K562 (cell line): ENCODE results near the gene RUNX3. TPM values are rescaled to one million over a fixed set of nuclear protein-coding genes. Genes with fewer than 3 reads are reported as not detected.

Experiments used
- ATAC-seq: fragments of 200-7000 bp; cut with Tn5 transposase; 3 replicates; pipeline ENCODE4 v1.9.1; 2020; ENCODE audit warnings: moderate library complexity
- BruUV-seq: library from RNA; stranded (reverse); fragments of 400-500 nt; replicated peaks from 2 replicates; lab custom pipeline; 2021; lab: Mats Ljungman, UMichigan
- CTCF ChIA-PET: fragments of 300-600 bp; formaldehyde crosslinking; extraction: SDS; loops from one replicate; lab custom pipeline; 2021; ENCODE audit warnings: low intra/inter-chr PET ratio; lab: Yijun Ruan, JAX
- POLR2A ChIA-PET: fragments of 300-600, 350-650 bp; sonication (Branson Sonifier 250); formaldehyde crosslinking; extraction: SDS; loops from one replicate; lab custom pipeline; 2021; ENCODE audit warnings: antibody characterized with exemption, inconsistent platforms; lab: Yijun Ruan, JAX
- DNase-seq, 4 experiments: peaks; one replicate each; pipeline versions ENCODE4 v3.0.0 to v3.0.0-alpha.2; 2011 to 2018; ENCODE audit warnings: low spot score in 3 of 4, mixed read lengths in 3 of 4; ENCODE audit errors: extremely low read depth in 1 of 4
- FAIRE-seq: peaks from 2 replicates; lab custom pipeline; 2011; peaks lifted over from hg19 to GRCh38; lab: Jason Lieb, UNC
- H2AFZ ChIP-seq: 2 replicates; pipeline ENCODE4 v1.6.0; 2011; ENCODE audit warnings: low read depth, low read length, control low read depth, inconsistent platforms
- H3K27ac ChIP-seq: fragments of 200-600 bp; 3 replicates; pipeline ENCODE4 v1.8.0; 2011; ENCODE audit warnings: low read depth, mild to moderate bottlenecking, control low read depth, inconsistent platforms, low read length, moderate library complexity, mixed read lengths; ENCODE audit errors: extremely low read depth
- H3K27me3 ChIP-seq, 2 experiments: fragments of 300-600 bp in 1 of 2; 2 replicates in 1 of 2; 3 replicates in 1 of 2; pipeline versions ENCODE4 v1.6.0 to v1.8.0; 2011; ENCODE audit warnings: inconsistent platforms in 2 of 2, low read length in 2 of 2, mild to moderate bottlenecking in 1 of 2, mixed read lengths in 1 of 2, moderate library complexity in 1 of 2; ENCODE audit not compliant: control insufficient read depth in 2 of 2, insufficient read depth in 2 of 2
- H3K36me3 ChIP-seq: fragments of 300-600 bp; 3 replicates; pipeline ENCODE4 v1.8.0; 2011; ENCODE audit warnings: mild to moderate bottlenecking, low read length, inconsistent platforms; ENCODE audit not compliant: control insufficient read depth, insufficient read depth
- H3K4me1 ChIP-seq, 2 experiments: fragments of 200-600 bp in 1 of 2; replicated peaks in 1 of 2; 2 replicates in 1 of 2; 3 replicates in 1 of 2; pipeline versions ENCODE4 v1.5.1 to v1.8.0; 2011; ENCODE audit warnings: inconsistent platforms in 2 of 2, low read length in 2 of 2, mild to moderate bottlenecking in 1 of 2, mixed read lengths in 1 of 2, moderate library complexity in 1 of 2; ENCODE audit not compliant: control insufficient read depth in 2 of 2, insufficient read depth in 2 of 2
- H3K4me2 ChIP-seq: 2 replicates; pipeline ENCODE4 v1.6.1; 2011; ENCODE audit warnings: low read length, control low read depth, inconsistent platforms, mixed read lengths; ENCODE audit not compliant: insufficient read depth
- H3K4me3 ChIP-seq: fragments of 200-600 bp; sonication (generic), shearing (Covaris generic); 2 replicates; pipeline ENCODE4 v1.5.1; 2016; ENCODE audit warnings: control low read depth, inconsistent platforms
- H3K79me2 ChIP-seq: fragments of 200-600 bp; 3 replicates; pipeline ENCODE4 v1.8.0; 2011; ENCODE audit warnings: low read length, inconsistent platforms; ENCODE audit not compliant: control insufficient read depth, insufficient read depth
- H3K9ac ChIP-seq, 2 experiments: 2 replicates each; pipeline versions ENCODE4 v1.6.0 to v1.6.1; 2011; ENCODE audit warnings: low read depth in 2 of 2, low read length in 2 of 2, control low read depth in 1 of 2, inconsistent platforms in 1 of 2, mild to moderate bottlenecking in 1 of 2, mixed read lengths in 1 of 2; ENCODE audit not compliant: insufficient read depth in 1 of 2
- H3K9me1 ChIP-seq: one replicate; pipeline ENCODE4 v1.6.0; 2011; ENCODE audit warnings: inconsistent platforms, mild to moderate bottlenecking, low read length, moderate library complexity; ENCODE audit not compliant: control insufficient read depth, insufficient read depth
- H3K9me3 ChIP-seq: replicated peaks from 2 replicates; pipeline ENCODE4 v1.5.1; 2011; ENCODE audit warnings: low read depth, low read length, inconsistent platforms; ENCODE audit not compliant: control insufficient read depth, insufficient read depth
- H4K20me1 ChIP-seq: replicated peaks from 2 replicates; pipeline ENCODE4 v1.6.1; 2011; ENCODE audit warnings: low read length, inconsistent platforms, mixed read lengths; ENCODE audit not compliant: control insufficient read depth, insufficient read depth
- CHCHD3 ChIP-seq: fragments of 250-450 bp; sonication (Bioruptor Pico); IDR thresholded peaks from 2 replicates; pipeline ENCODE4 v2.1.2; 2022; ENCODE audit warnings: mild to moderate bottlenecking
- CHD2 ChIP-seq: IDR thresholded peaks from 2 replicates; pipeline ENCODE4 v1.6.1; 2011; ENCODE audit warnings: low read depth, low read length
- DDX20 ChIP-seq: fragments of 450-650 bp; IDR thresholded peaks from 2 replicates; pipeline ENCODE4 v1.6.1; 2016; ENCODE audit warnings: missing genetic modification characterization, low read depth, mild to moderate bottlenecking, missing compliant biosample characterization, moderate library complexity
- LCOR ChIP-seq: sonication (generic); formaldehyde crosslinking; IDR thresholded peaks from 2 replicates; pipeline ENCODE4 v1.8.0; 2022; ENCODE audit warnings: mild to moderate bottlenecking, missing genetic modification reagents
- POLR2G ChIP-seq: fragments of 200-400 bp; formaldehyde crosslinking; IDR thresholded peaks from 2 replicates; pipeline ENCODE4 v1.6.1; 2017; ENCODE audit warnings: low read depth, mild to moderate bottlenecking, antibody characterized with exemption, low read length, moderate library complexity
- SNIP1 ChIP-seq: fragments of 450-650 bp; IDR thresholded peaks from 2 replicates; pipeline ENCODE4 v1.7.1; 2017; ENCODE audit warnings: low read depth, mild to moderate bottlenecking
- SUPT5H ChIP-seq: fragments of 450-650 bp; IDR thresholded peaks from 2 replicates; pipeline ENCODE4 v1.6.1; 2016
- TAF15 ChIP-seq: fragments of 200-400 bp; formaldehyde crosslinking; IDR thresholded peaks from 2 replicates; pipeline ENCODE4 v1.6.1; 2017; ENCODE audit warnings: mild to moderate bottlenecking, low read depth, low read length, moderate library complexity
- TSC22D4 ChIP-seq: fragments of 450-650 bp; IDR thresholded peaks from 2 replicates; pipeline ENCODE4 v1.6.1; 2016; ENCODE audit warnings: missing genetic modification characterization, missing biosample characterization, control low read depth
- ZNF717 ChIP-seq: fragments of 250-450 bp; sonication (Bioruptor Pico); IDR thresholded peaks from 2 replicates; pipeline ENCODE4 v1.5.0; 2021
- WGBS: fragments of 100-300 bp; shearing (Covaris generic); methylation state at CpG from one replicate; pipeline ENCODE4 v1.1.6; 2016; ENCODE audit warnings: low coverage, mixed read lengths; ENCODE audit not compliant: insufficient coverage; ENCODE audit errors: missing lambda C conversion rate; 5-methylcytosine and 5-hydroxymethylcytosine counted together
- in situ Hi-C: fragments of 300-500 bp; cut with MboI; formaldehyde crosslinking; loops from 4 replicates; pipeline ENCODE4 v1.15.0; 2018; ENCODE audit warnings: inconsistent platforms, mixed read lengths
- intact Hi-C: fragments of 100-400 bp; cut with micrococcal nuclease; formaldehyde crosslinking; loops from 2 replicates; pipeline ENCODE4 v1.14.2; 2022
- polyA plus RNA-seq, 8 experiments: library from polyadenylated mRNA; depleted of rRNA in 4 of 8; stranded (reverse) in 5 of 8; unstranded in 3 of 8; fragments of >200 nt; fragmentation: Nextera tagmentation in 2 of 8; fragmentation: Illumina TruSeq in 1 of 8; extraction: Ambion mirVana in 2 of 8; extraction: Trizol in 1 of 8; gene quantifications; 2 replicates each; pipeline versions ENCODE4 v1.2.1 to v1.2.3, GENCODE V29; 2011 to 2014; ENCODE audit warnings: inconsistent platforms in 1 of 8, missing spikeins in 1 of 8
- total RNA-seq, 7 experiments: library from RNA; depleted of rRNA in 6 of 7; stranded (reverse); fragments of >200 nt in 6 of 7; fragmentation: Illumina TruSeq in 2 of 7; extraction: Trizol in 2 of 7; gene quantifications; 2 replicates each; pipeline versions ENCODE4 v1.2.1 to v1.2.3, GENCODE V29; 2011 to 2021; ENCODE audit warnings: low replicate concordance in 1 of 7
- TF ChIP-seq, protein P1 (sequence below): sonication (generic); formaldehyde crosslinking; IDR thresholded peaks from 2 replicates; pipeline ENCODE4 v1.8.0; 2022; ENCODE audit warnings: mild to moderate bottlenecking, missing genetic modification reagents, borderline replicate concordance
- TF ChIP-seq, protein P2 (sequence below): fragments of 450-650 bp; IDR thresholded peaks from 2 replicates; pipeline ENCODE4 v1.6.1; 2017; ENCODE audit warnings: antibody characterized with exemption
- TF ChIP-seq, protein P3 (sequence below): fragments of 250-450 bp; sonication (Bioruptor Pico); IDR thresholded peaks from 2 replicates; pipeline ENCODE4 v1.8.0; 2021; ENCODE audit warnings: borderline replicate concordance, mild to moderate bottlenecking, moderate library complexity; ENCODE audit not compliant: poor library complexity, severe bottlenecking

The RUNX3 gene
- total and polyA plus RNA-seq, 9 of the 15 experiments (the other 6 are each of a cell fraction or from before 2014, with no cell fraction given), result 0.01 to 0.64 (median 0.09) TPM

DNA sequence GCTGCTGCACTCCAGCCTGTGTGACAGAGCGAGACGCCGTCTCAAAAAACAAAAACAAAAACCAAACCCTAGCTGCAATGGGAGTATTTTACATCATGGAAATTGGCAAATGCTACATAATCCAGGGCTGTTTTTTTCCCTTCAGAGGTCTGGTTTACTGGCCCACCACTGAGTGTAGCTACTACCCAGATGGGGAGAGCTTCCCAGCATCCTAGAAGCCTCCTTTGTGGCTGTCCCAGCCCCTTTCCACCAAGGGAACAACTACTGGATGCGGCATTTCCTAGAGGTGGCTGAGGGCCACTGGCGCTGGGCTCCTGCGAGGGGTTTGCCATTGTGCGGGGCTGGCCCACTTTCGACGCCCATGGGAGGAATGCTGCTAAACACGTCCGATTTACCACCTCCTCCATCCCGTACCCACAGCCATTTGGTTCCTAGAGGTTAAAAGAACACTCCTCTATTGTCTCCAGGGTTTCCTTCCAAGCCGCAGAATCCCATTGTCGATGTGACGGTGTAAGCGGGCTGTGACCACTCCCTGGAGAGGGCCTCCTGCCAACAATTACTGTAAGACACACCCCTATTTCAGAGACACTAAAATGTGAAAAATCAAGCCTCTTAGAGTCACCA, 55.4 kb downstream of the RUNX3 start:
- CTCF ChIA-PET, result no interaction called here
- DNase-seq (no peak), ATAC-seq (peak; percentile 39; the same call in 2 of the 3 replicates)
- in situ Hi-C loops, result no loop called here
- 0 out of 2 replicates have a peak, but pooled peaks cover 10% of the 10 kb centered on the region for H4K20me1 ChIP-seq
- H3K4me3 ChIP-seq, result no peak overlapping the region
- H3K27me3 ChIP-seq, result peaks cover 43 to 50% of the 10 kb centered on the region in 2 experiments
- no peaks in the 10 kb centered on the region for H3K79me2 ChIP-seq
- H3K36me3 ChIP-seq, result no peaks in the 10 kb centered on the region
- BruUV-seq, result no TSS peak
- no peak for TF ChIP-seq DDX20 (tag)
- TF ChIP-seq POLR2G, result no peak
- no peak for TF ChIP-seq CHD2
- no peak for TF ChIP-seq SNIP1
- TF ChIP-seq, protein P1, sequence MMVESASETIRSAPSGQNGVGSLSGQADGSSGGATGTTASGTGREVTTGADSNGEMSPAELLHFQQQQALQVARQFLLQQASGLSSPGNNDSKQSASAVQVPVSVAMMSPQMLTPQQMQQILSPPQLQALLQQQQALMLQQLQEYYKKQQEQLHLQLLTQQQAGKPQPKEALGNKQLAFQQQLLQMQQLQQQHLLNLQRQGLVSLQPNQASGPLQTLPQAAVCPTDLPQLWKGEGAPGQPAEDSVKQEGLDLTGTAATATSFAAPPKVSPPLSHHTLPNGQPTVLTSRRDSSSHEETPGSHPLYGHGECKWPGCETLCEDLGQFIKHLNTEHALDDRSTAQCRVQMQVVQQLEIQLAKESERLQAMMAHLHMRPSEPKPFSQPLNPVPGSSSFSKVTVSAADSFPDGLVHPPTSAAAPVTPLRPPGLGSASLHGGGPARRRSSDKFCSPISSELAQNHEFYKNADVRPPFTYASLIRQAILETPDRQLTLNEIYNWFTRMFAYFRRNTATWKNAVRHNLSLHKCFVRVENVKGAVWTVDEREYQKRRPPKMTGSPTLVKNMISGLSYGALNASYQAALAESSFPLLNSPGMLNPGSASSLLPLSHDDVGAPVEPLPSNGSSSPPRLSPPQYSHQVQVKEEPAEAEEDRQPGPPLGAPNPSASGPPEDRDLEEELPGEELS, result no peak
- no peak for TF ChIP-seq CHCHD3 (CRISPR knock-in tag)
- TF ChIP-seq TSC22D4 (tag), result no peak
- TF ChIP-seq LCOR (CRISPR knock-in tag), result no peak
- TF ChIP-seq TAF15, result no peak
- TF ChIP-seq ZNF717, result no peak
- TF ChIP-seq SUPT5H, result no peak
- TF ChIP-seq, protein P2, sequence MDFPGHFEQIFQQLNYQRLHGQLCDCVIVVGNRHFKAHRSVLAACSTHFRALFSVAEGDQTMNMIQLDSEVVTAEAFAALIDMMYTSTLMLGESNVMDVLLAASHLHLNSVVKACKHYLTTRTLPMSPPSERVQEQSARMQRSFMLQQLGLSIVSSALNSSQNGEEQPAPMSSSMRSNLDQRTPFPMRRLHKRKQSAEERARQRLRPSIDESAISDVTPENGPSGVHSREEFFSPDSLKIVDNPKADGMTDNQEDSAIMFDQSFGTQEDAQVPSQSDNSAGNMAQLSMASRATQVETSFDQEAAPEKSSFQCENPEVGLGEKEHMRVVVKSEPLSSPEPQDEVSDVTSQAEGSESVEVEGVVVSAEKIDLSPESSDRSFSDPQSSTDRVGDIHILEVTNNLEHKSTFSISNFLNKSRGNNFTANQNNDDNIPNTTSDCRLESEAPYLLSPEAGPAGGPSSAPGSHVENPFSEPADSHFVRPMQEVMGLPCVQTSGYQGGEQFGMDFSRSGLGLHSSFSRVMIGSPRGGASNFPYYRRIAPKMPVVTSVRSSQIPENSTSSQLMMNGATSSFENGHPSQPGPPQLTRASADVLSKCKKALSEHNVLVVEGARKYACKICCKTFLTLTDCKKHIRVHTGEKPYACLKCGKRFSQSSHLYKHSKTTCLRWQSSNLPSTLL, result no peak
- TF ChIP-seq, protein P3, sequence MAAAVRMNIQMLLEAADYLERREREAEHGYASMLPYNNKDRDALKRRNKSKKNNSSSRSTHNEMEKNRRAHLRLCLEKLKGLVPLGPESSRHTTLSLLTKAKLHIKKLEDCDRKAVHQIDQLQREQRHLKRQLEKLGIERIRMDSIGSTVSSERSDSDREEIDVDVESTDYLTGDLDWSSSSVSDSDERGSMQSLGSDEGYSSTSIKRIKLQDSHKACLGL (CRISPR knock-in tag), result no peak
- TF ChIP-seq, all 486 proteins: peak for 0
- Histone ChIP-seq H3K9me3 (no peaks in the 10 kb centered on the region), H2AFZ (no peak overlapping the region), H3K9me1 (no peaks in the 10 kb centered on the region), H3K4me2 (no peak overlapping the region), H3K27ac (no peak overlapping the region), H3K9ac (no peak overlapping the region), H3K4me1 (peaks cover 0 to 3% of the 10 kb centered on the region in 2 experiments; a peak in 2 of 5 replicates)
- WGBS, result 2% methylated on average over 16 of the region's 16 CpGs
- POLR2A ChIA-PET, result interaction anchor here (0.6 to 1.3 kb wide), 4 partner anchors 15 to 118 kb away, joined by 3 read pairs; no protein-coding TSS in a partner anchor
- intact Hi-C loops, result no loop called here
- FAIRE-seq, result no peak
